ENCODE measurements around the gene BLOC1S4. TPM values are rescaled to one million over a fixed set of nuclear protein-coding genes. Genes with fewer than 3 reads are reported as not detected.

BLOC1S4 gene
- polyA plus RNA-seq, 1 of the 3 experiments (the other 2 are of a cell fraction): 22.1 TPM

DNA sequence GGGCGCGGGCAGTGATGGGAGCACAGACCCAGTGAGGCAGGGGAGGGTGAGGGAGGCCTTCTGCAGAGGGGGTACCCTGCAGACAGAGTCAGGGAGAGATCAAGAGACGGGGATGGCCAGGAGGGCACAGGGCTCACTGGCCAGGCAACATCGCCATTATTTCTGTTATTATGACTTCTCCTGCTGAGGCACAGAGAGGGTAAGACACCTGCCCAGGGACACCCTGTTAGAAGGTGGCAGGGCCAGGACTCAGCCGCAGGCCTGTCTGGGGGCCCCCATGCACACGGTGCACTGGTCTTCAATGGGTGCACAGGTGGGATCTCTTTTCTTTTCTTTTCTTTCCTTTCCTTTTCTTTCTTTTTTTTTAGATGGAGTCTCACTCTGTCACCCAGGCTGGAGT is 15.8 kb downstream of the BLOC1S4 start:
- DNase-seq: no peak
- no peaks in the 10 kb centered on the region for H3K36me3 ChIP-seq (replicated peaks in 1 of 2; ENCODE audit: control insufficient read depth in 1 of 2, insufficient read depth in 2 of 2, low read length in 1 of 2)
- no peaks in the 10 kb centered on the region for H4K20me1 ChIP-seq (ENCODE audit: insufficient read depth)
- no peak overlapping the region for H3K4me3 ChIP-seq (ENCODE audit: low read depth in 2 of 2, low read length in 1 of 2)
- no peak overlapping the region for H3K4me2 ChIP-seq
- H3K9ac ChIP-seq: no peak overlapping the region
- no peak overlapping the region for H2AFZ ChIP-seq (ENCODE audit: low read depth)
- WGBS (ENCODE audit: low lambda C conversion rate): 94% methylated on average over 6 of the region's 6 CpGs
- TF ChIP-seq FOXM1 (IDR thresholded peaks at IDR 0.05; ENCODE audit: low read depth): no peak
- TF ChIP-seq FOXJ3 (CRISPR knock-in tag; IDR thresholded peaks at IDR 0.05): no peak
- no peak for TF ChIP-seq EP300 (IDR thresholded peaks at IDR 0.05; ENCODE audit: borderline replicate concordance in 1 of 2, low read depth in 1 of 2, low read length in 1 of 2)
- no peak for TF ChIP-seq PBX3 (IDR thresholded peaks at IDR 0.05)
- TF ChIP-seq EZH2phosphoT487 (IDR thresholded peaks at IDR 0.05; ENCODE audit: borderline replicate concordance, low read depth): no peak
- TF ChIP-seq RXRA (IDR thresholded peaks at IDR 0.05; ENCODE audit: borderline replicate concordance, low read depth): no peak
- no peak for TF ChIP-seq CHD2 (IDR thresholded peaks at IDR 0.05; ENCODE audit: low read length, partially characterized antibody)
- TF ChIP-seq TEAD4 (IDR thresholded peaks at IDR 0.05; ENCODE audit: borderline replicate concordance, insufficient read depth): no peak
- H3K79me2 ChIP-seq (ENCODE audit: insufficient read depth): no peaks in the 10 kb centered on the region
- no peak overlapping the region for H3K27ac ChIP-seq (ENCODE audit: low read depth in 2 of 2, low read length in 1 of 2)
- H3F3A ChIP-seq (replicated peaks; ENCODE audit: insufficient read depth): no peaks in the 10 kb centered on the region
- no peaks in the 10 kb centered on the region for H3K9me2 ChIP-seq
- no peaks in the 10 kb centered on the region for H3K4me1 ChIP-seq (ENCODE audit: control insufficient read depth in 1 of 2, insufficient read depth in 2 of 2, low read depth in 1 of 2, low read length in 1 of 2)
- no peaks in the 10 kb centered on the region for H3K27me3 ChIP-seq (ENCODE audit: insufficient read depth)
- no peaks in the 10 kb centered on the region for H3K9me3 ChIP-seq
- POLR2A ChIA-PET: no interaction called here
- CTCF ChIA-PET: interaction anchor here (1.1 kb wide), 1 partner anchor 339 kb away, joined by 4 read pairs; no protein-coding TSS in a partner anchor

GRCh38 chr4:6732441-6733357 is 16.7 kb downstream of the BLOC1S4 start:
- Histone ChIP-seq H3K4me2 (no peak overlapping the region), H3F3A (replicated peaks; ENCODE audit: insufficient read depth) (no peaks in the 10 kb centered on the region), H3K9me2 (no peaks in the 10 kb centered on the region), H3K4me3 (ENCODE audit: low read depth in 2 of 2, low read length in 1 of 2) (no peak overlapping the region), H3K9me3 (no peaks in the 10 kb centered on the region), H4K20me1 (ENCODE audit: insufficient read depth) (no peaks in the 10 kb centered on the region), H3K27me3 (ENCODE audit: insufficient read depth) (no peaks in the 10 kb centered on the region), H3K36me3 (replicated peaks in 1 of 2; ENCODE audit: control insufficient read depth in 1 of 2, insufficient read depth in 2 of 2, low read length in 1 of 2) (no peaks in the 10 kb centered on the region), H3K27ac (ENCODE audit: low read depth in 2 of 2, low read length in 1 of 2) (no peak overlapping the region), H3K79me2 (ENCODE audit: insufficient read depth) (no peaks in the 10 kb centered on the region), H3K4me1 (ENCODE audit: control insufficient read depth in 1 of 2, insufficient read depth in 2 of 2, low read depth in 1 of 2, low read length in 1 of 2) (no peaks in the 10 kb centered on the region), H3K9ac (no peak overlapping the region), H2AFZ (ENCODE audit: low read depth) (peak overlapping the region; percentile 71; the same call in 1 of the 2 replicates)
- peak; percentile 6 for DNase-seq
- TF ChIP-seq RAD21 (IDR thresholded peaks at IDR 0.05; ENCODE audit: low read length) (no peak), ZBTB33 (IDR thresholded peaks at IDR 0.05; ENCODE audit: borderline replicate concordance, low read depth) (no peak), MXI1 (IDR thresholded peaks at IDR 0.05; ENCODE audit: low read depth, low read length) (no peak)
- CTCF ChIA-PET: interaction anchor here (0.8 kb wide), 1 partner anchor 12 kb away, joined by 3 read pairs; no protein-coding TSS in a partner anchor
- POLR2A ChIA-PET: no interaction called here
- 54% methylated on average over 10 of the region's 21 CpGs for WGBS (ENCODE audit: low lambda C conversion rate)
